H9 (cell line): ENCODE results near the gene KIF3B. TPM values are rescaled to one million over a fixed set of nuclear protein-coding genes. Genes with fewer than 3 reads are reported as not detected.

Source experiments
- total RNA-seq: library from RNA; stranded (reverse); gene quantifications from 2 replicates; pipeline ENCODE4 v1.2.1, GENCODE V29; 2021

KIF3B gene
- total RNA-seq, 1 experiment from 2014 or later = 29.7 TPM

Other genes starting within 250 kb of the KIF3B start
- 1.7 and 1.8 TPM in 2 replicates for gene HCK, start 225.4 kb upstream of the KIF3B start, total RNA-seq
- 59.4 and 62.3 TPM in 2 replicates for gene TM9SF4, start 167.9 kb upstream of the KIF3B start, total RNA-seq
- gene PLAGL2, start 69.9 kb upstream of the KIF3B start, total RNA-seq = 42.8 and 44.4 TPM in 2 replicates
- 39.0 and 41.2 TPM in 2 replicates for gene POFUT1, start 69.8 kb upstream of the KIF3B start, total RNA-seq
- 35.0 and 39.5 TPM in 2 replicates for gene ASXL1, start 80.7 kb downstream of the KIF3B start, total RNA-seq